Retinal pigment epithelial cell (primary cell): ENCODE results near the gene S100A6.
A peak's percentile ranks its signal among the peaks of the same experiment; 100 is the strongest.

Experiments used
- DNase-seq: peaks from one replicate; pipeline ENCODE4 v3.0.0-alpha.2; 2010; ENCODE audit warnings: low read depth
- H3K4me3 ChIP-seq: 2 replicates; pipeline ENCODE4 v1.5.1; 2011; ENCODE audit warnings: mild to moderate bottlenecking, low read length, control low read depth, moderate library complexity
- CTCF ChIP-seq: conservative IDR thresholded peaks from 2 replicates; pipeline ENCODE4 v1.5.1; 2011; ENCODE audit warnings: low read depth, low read length, control low read depth, inconsistent platforms

The S100A6 gene

GRCh38 chr1:153536012-153536670, 350 bp upstream of the S100A6 start:
- no peak for TF ChIP-seq CTCF
- no peak for DNase-seq
- H3K4me3 ChIP-seq = peak overlapping the region; percentile 81

DNA sequence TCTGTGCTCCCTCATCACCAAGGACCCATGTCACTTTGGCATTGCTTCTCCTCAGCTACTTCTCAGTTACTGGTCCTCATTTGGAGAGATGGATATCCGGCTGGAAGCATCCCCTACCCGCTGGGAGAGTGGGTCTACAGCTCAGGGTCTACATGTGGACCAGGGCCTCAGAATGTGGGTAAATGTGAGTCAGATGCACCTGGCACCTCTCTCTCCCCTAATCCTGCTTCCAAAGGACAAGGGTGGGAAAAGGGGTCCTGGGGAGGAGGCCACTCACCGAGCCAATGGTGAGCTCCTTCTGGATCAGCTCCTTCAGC, 908 bp downstream of the S100A6 start:
- H3K4me3 ChIP-seq = peak overlapping the region; percentile 81
- no peak for TF ChIP-seq CTCF
- DNase-seq = no peak

DNA sequence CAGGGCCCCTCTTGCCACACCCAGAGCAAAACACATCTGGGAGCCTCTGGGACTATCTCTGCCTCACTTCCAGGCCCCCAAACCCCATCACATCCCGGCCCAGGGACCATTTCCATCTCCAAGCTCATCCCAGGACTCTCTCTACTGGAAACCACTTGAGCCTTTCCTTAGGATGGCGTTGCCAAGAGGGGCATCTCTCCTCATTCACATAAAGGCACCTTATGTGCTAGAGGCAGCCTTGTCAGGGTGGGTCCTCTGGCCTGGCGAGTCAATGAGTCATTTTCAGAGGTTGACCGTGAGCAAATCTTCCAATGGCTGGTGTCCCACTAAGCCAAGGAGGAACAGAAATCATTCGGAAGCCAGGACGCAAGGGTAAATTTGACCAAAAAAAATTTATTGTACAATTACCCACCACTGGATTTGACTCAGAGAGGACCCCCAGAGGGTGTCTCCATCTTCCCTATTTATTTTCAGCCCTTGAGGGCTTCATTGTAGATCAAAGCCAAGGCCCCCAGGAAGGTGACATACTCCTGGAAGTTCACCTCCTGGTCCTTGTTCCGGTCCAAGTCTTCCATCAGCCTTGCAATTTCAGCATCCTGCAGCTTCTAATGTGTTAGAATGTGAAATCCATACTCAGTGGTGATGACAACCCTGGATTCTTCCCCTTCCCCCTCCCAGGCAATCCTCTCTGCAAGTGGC, 1.4 kb downstream of the S100A6 start:
- peak overlapping the region; percentile 81 for H3K4me3 ChIP-seq
- DNase-seq = no peak
- no peak for TF ChIP-seq CTCF

GRCh38 chr1:153533689-153534201, 2.0 kb downstream of the S100A6 start:
- peak; percentile 88 for DNase-seq
- H3K4me3 ChIP-seq = peak overlapping the region; percentile 81
- no peak for TF ChIP-seq CTCF

DNA sequence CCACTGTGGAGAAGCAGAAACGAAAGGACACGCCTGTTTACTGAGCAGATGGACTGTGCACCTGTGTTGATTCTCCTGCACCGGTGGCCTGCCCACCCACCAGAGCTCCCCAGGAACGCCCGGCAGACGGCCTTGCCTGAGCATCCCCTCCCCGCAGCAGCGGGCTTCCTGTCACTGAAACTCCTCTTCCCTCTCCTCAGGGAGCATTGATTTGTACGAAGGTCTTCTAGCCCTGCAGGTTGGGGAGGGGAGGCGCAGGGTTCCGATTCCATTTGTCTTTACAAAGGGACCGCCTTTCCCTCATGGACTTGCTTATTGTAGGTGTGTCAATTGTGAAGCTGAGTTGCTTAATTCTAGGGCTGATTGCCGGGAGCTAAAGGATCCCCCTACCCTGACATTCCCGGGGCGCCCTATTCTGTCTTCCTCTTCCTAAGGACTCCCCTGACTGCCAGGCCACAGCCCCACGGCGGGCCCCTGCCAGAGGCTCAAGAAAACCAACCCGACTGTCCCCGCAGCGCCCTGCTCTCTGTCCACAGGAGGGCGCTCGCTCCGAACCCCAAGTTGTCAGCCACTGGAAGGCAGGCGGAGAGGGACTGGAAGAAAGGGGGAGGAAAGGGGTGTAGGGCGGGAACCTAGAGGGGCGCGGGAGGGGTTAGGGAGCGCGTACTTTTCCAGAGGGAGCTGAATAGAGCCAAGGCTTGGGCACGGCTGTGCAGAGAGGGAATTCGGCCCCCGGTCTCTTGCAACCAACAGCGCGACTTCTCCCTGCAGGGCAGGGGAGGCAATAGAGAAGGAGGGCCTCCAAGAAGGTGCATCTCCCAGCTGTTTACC, 2.8 kb downstream of the S100A6 start:
- TF ChIP-seq CTCF = peak; percentile 93
- H3K4me3 ChIP-seq = peak overlapping the region; percentile 81
- no peak for DNase-seq

GRCh38 chr1:153532181-153532580, 3.6 kb downstream of the S100A6 start:
- TF ChIP-seq CTCF = no peak
- no peak overlapping the region for H3K4me3 ChIP-seq
- no peak for DNase-seq

DNA sequence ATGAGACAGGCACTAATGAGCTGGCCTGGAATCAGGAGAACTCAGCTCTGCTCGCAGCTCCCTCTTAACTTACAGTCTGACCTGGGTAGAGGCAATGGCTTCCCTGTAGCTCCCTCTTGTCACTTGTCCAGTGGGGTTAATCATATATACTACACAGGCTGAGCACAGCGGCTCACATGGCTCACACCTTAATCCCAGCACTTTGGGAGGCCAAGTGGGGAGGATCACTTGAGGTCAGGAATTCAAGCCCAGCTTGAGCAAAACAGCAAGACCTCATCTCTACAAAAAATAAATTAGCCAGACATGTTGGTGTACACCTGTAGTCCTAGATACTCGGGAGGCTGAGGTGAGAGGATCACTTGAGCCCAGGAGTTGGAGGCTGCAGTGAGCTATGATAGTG, 4.2 kb downstream of the S100A6 start:
- no peak for DNase-seq
- TF ChIP-seq CTCF = no peak
- H3K4me3 ChIP-seq = no peak overlapping the region
